ENCODE data around the gene USP19. TPM values are rescaled to one million over a fixed set of nuclear protein-coding genes. Genes with fewer than 3 reads are reported as not detected.

USP19 gene
- total and polyA plus RNA-seq, 7 donors, result 22.2 to 98.4 (median 48.2) TPM

DNA sequence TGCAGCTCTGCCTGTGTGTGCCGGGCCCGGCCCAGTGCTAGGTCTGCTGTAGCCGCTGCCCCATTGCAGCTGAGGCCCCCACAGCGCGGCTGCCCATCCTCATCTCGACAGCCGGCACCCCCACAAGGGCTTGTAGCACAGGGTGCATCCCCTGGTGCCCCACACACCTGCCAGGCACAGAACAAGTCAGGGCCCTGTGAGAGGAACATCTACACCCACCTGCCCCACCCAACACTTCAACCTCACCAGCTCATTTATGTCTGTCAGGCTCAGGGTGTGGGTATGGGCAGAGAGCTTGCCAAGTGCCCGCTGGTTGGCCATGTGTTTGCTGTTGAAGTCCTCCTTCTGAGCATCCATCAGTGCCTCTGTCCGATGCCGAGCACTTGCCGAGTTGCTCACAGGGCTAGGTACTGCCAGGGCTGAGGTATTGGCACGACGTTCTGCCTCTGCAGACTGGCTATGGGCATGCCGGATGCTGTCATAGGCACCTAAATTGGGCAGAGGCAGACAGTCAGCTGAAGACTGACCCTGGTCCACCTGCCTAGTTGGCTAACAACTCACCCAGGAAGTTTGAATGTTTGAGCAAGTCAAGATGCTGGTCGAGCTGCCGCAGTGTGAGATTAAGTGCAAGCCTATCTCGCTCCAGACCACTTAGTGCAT, 2.4 kb upstream of the USP19 start:
- H3K4me1 ChIP-seq, result peaks cover 0 to 27% (median 23%) of the 10 kb centered on the region in 4 donors
- H3K27ac ChIP-seq, result no peak overlapping the region
- no peaks in the 10 kb centered on the region for H3K27me3 ChIP-seq
- WGBS, 2 donors, result 93% methylated on average over 17 of the region's 17 CpGs
- no peak for TF ChIP-seq POLR2A (IDR thresholded peaks at IDR 0.05)
- TF ChIP-seq POLR2AphosphoS5 (IDR thresholded peaks at IDR 0.05), result no peak
- no peak for TF ChIP-seq EP300 (IDR thresholded peaks at IDR 0.05)
- TF ChIP-seq, protein P1, sequence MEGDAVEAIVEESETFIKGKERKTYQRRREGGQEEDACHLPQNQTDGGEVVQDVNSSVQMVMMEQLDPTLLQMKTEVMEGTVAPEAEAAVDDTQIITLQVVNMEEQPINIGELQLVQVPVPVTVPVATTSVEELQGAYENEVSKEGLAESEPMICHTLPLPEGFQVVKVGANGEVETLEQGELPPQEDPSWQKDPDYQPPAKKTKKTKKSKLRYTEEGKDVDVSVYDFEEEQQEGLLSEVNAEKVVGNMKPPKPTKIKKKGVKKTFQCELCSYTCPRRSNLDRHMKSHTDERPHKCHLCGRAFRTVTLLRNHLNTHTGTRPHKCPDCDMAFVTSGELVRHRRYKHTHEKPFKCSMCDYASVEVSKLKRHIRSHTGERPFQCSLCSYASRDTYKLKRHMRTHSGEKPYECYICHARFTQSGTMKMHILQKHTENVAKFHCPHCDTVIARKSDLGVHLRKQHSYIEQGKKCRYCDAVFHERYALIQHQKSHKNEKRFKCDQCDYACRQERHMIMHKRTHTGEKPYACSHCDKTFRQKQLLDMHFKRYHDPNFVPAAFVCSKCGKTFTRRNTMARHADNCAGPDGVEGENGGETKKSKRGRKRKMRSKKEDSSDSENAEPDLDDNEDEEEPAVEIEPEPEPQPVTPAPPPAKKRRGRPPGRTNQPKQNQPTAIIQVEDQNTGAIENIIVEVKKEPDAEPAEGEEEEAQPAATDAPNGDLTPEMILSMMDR (IDR thresholded peaks at IDR 0.05), result no peak
- intact Hi-C loops (cut with DNase I), result no loop called here
- H3K9me3 ChIP-seq, result no peaks in the 10 kb centered on the region
- H3K36me3 ChIP-seq, result peaks cover 53 to 80% (median 61%) of the 10 kb centered on the region in 4 donors
- DNase-seq, result no peak
- H3K4me3 ChIP-seq, result no peak overlapping the region

- H3K4me3 ChIP-seq, result no peak overlapping the region
- intact Hi-C loops (cut with DNase I), result no loop called here
- no peaks in the 10 kb centered on the region for H3K9me3 ChIP-seq
- no peak overlapping the region for H3K27ac ChIP-seq
- no peak for DNase-seq
- peaks cover 0 to 29% (median 23%) of the 10 kb centered on the region in 4 donors for H3K4me1 ChIP-seq
- TF ChIP-seq, protein P1 (IDR thresholded peaks at IDR 0.05), result no peak
- no peak for TF ChIP-seq POLR2AphosphoS5 (IDR thresholded peaks at IDR 0.05)
- no peak for TF ChIP-seq EP300 (IDR thresholded peaks at IDR 0.05)
- no peak for TF ChIP-seq POLR2A (IDR thresholded peaks at IDR 0.05)
- H3K27me3 ChIP-seq, result no peaks in the 10 kb centered on the region
- WGBS, 2 donors, result 91 to 94% methylated on average over 7 of the region's 7 CpGs
- H3K36me3 ChIP-seq, result peaks cover 57 to 80% (median 66%) of the 10 kb centered on the region in 4 donors
Measured at GRCh38 chr3:49122451-49122850, 1.8 kb upstream of the USP19 start.

GRCh38 chr3:49122022-49122421, 1.4 kb upstream of the USP19 start:
- 97% methylated on average over 12 of the region's 12 CpGs for WGBS, 2 donors
- intact Hi-C loops (cut with DNase I), result no loop called here
- H3K27ac ChIP-seq, result peak overlapping the region in 3 of 4 donors; percentile 93 to 98 (median 96)
- TF ChIP-seq EP300 (IDR thresholded peaks at IDR 0.05) (no peak), POLR2AphosphoS5 (IDR thresholded peaks at IDR 0.05) (no peak), POLR2A (IDR thresholded peaks at IDR 0.05) (no peak)
- TF ChIP-seq, protein P1 (IDR thresholded peaks at IDR 0.05), result no peak
- peaks cover 61 to 80% (median 71%) of the 10 kb centered on the region in 4 donors for H3K36me3 ChIP-seq
- no peaks in the 10 kb centered on the region for H3K9me3 ChIP-seq
- DNase-seq, result no peak
- peaks cover 0 to 30% (median 23%) of the 10 kb centered on the region in 4 donors for H3K4me1 ChIP-seq
- no peaks in the 10 kb centered on the region for H3K27me3 ChIP-seq
- no peak overlapping the region for H3K4me3 ChIP-seq

GRCh38 chr3:49121132-49121736, 611 bp upstream of the USP19 start:
- H3K36me3 ChIP-seq, result peaks cover 68 to 80% (median 73%) of the 10 kb centered on the region in 4 donors
- intact Hi-C loops (cut with DNase I), result loop anchor here (2.0 kb wide), 1 partner anchor 28 kb away; no protein-coding TSS in a partner anchor
- peak overlapping the region; percentile 90 to 96 (median 94) for H3K4me3 ChIP-seq

More at GRCh38 chr3:49121132-49121736, 611 bp upstream of the USP19 start:
- DNase-seq, result no peak
- 79 to 85% methylated on average over 17 of the region's 17 CpGs for WGBS, 2 donors
- TF ChIP-seq, protein P1 (IDR thresholded peaks at IDR 0.05), result no peak
- no peak for TF ChIP-seq POLR2AphosphoS5 (IDR thresholded peaks at IDR 0.05)
- no peak for TF ChIP-seq POLR2A (IDR thresholded peaks at IDR 0.05)
- no peak for TF ChIP-seq EP300 (IDR thresholded peaks at IDR 0.05)
- peak overlapping the region; percentile 93 to 98 (median 94) for H3K27ac ChIP-seq
- H3K9me3 ChIP-seq, result no peaks in the 10 kb centered on the region
- H3K27me3 ChIP-seq, result no peaks in the 10 kb centered on the region
- H3K4me1 ChIP-seq, result peaks cover 0 to 30% (median 23%) of the 10 kb centered on the region in 4 donors

All from sigmoid colon (tissue), 7 donors.